LNCAP (cell line): ENCODE measurements around the gene GAS6.

Source experiments
- TF ChIP-seq, protein P1 (sequence below): fragments of 450-650 bp; IDR thresholded peaks from 2 replicates; pipeline ENCODE4 v1.5.1; 2017; ENCODE audit warnings: mild to moderate bottlenecking

GAS6 gene

DNA sequence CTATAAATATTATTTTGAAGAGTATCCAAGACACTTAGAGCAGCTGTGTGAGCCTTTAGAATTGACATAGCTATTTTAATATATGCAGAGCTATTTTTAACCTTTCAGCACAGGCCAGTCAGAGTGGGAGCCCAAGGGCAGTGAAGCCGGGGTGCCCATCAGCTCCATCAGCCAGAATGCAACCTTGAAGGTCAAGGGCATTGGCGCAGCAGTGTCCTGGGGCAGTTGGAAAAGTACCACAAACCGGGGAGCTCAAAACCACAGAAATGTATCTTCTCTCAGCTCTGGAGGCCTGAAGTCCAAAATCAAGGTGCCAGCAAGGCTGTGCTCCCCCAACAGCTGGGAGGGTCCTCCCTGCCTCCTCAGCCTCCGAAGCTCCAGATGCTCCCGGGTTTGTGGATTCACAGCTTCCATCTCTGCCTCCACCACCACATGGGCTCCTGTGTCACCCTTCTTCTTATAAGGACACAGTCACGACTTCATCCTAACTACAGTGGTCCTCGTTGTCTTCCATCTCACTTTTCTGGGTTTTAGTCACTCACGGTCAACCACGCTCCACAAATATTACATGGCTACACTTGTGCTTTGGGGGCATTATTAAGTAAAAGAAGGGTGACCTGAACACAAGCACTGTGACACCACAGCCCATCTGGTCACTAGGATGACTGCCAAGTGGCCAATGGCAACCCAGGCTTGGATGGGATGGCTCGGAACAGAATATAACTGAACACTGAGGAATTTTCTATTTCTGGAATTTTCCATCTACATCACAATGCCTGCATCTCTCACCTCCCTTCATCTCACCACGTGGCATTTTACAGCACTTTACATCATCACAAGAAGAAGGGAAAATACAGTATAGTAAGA is 15.9 kb upstream of the GAS6 start:
- TF ChIP-seq, protein P1, sequence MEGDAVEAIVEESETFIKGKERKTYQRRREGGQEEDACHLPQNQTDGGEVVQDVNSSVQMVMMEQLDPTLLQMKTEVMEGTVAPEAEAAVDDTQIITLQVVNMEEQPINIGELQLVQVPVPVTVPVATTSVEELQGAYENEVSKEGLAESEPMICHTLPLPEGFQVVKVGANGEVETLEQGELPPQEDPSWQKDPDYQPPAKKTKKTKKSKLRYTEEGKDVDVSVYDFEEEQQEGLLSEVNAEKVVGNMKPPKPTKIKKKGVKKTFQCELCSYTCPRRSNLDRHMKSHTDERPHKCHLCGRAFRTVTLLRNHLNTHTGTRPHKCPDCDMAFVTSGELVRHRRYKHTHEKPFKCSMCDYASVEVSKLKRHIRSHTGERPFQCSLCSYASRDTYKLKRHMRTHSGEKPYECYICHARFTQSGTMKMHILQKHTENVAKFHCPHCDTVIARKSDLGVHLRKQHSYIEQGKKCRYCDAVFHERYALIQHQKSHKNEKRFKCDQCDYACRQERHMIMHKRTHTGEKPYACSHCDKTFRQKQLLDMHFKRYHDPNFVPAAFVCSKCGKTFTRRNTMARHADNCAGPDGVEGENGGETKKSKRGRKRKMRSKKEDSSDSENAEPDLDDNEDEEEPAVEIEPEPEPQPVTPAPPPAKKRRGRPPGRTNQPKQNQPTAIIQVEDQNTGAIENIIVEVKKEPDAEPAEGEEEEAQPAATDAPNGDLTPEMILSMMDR = no peak

DNA sequence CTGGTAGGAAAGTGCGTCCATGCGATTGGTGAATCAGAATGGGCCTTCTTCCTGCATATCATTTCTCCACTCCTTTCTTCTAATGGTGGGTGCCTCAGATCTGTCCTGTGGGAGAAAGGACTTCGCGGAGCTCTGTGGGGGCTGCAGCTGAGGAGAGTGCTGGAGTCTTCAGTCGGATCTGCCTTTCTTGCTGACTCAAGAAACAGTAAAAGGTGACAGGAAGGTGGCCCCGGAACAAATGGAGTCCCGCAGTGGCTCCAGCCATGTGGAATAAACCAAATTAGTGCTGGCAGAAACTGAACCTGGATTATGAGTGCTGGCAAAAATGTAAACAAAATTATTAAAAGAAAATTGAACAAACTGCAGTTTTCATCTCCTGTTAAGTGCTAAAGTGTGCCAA is 15.1 kb upstream of the GAS6 start:
- TF ChIP-seq, protein P1 = no peak

DNA sequence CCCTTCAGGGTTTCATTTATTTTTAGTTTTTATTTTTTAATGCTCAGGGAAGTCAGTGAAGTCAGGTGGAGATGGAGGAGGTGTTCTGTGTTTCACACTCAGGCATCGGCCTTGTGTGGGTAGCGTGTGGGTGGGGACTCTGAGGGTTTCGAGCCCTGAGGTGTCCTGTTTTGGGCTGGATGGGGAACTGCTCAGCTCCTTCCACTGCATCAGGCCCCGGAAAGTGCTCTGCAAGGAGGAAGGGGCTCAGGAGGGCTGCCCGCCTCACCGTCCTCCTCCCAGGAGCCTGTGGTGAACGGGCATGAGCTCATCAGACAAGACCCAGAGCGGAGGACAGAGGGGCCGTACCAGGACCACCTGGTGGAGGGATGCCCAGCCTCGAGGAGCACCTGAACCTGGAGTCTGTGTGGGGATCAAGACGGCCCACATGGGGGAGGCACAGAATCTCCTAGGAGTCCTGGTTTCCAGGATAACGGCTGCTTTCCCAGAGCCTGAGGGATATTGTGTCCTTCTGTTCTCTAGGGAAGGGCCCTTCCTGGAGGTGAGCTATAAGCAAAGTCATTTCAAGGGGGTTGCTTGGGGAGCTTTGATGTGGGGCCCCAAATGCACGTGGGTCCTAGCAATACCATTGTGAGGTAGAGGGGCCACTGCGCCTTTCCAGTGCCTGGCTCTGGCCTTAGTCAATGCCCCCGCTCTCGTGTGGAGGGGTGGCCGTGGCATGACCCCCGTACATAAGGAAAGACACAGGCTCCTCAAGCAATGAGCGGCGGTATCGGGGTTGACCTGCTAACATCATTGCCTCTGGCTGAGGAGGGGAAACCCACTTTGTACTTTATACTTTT is 13.5 kb upstream of the GAS6 start:
- TF ChIP-seq, protein P1 = no peak

DNA sequence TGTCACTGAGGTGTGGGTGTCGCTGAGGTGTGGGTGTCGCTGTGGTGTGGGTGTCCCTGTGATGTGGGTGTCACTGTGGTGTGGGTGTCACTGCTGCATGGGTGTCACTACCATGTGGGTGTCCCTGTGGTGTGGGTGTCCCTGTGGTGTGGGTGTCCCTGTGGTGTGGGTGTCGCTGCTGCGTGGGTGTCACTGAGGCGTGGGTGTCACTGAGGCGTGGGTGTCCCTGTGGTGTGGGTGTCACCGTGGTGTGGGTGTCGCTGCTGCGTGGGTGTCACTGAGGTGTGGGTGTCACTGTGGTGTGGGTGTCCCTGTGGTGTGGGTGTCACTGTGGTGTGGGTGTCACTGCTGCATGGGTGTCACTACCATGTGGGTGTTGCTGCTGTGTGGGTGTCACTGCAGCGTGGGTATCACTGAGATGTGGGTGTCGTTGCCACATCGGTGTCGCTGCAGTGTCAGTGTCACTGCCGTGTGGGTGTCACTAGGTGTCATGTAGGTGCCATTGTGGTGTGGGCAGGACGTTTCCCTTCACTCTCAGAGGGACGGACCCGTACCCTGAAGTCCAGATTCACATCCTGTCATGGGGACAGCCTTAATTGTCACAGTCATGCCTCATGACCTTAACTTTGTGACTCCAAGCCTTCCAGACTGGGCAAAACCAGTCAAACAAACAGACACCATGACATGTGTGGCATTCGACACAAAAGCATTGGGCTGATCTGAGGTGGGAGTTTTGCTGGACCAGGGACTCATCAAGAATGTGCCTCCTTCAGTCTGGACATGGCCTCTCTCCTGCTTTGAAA is 12.7 kb upstream of the GAS6 start:
- TF ChIP-seq, protein P1 = no peak

DNA sequence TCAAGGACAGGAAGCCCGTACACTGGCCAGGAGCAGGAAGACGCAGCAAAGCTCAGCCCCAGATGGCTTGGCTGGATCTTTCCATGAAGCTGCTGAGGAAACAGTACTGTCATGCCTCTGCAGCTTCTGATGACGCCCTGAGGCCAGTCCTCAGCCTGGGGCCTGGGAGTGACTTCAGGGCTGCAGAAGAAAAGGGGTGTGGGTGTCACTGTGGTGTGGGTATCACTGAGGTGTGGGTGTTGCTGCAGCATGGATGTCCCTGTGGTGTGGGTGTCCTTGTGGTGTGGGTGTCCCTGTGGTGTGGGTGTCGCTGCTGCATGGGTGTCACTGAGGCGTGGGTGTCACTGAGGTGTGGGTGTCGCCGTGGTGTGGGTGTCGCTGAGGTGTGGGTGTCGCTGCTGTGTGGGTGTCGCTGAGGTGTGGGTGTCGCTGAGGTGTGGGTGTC is 12.0 kb upstream of the GAS6 start:
- TF ChIP-seq, protein P1 = no peak

DNA sequence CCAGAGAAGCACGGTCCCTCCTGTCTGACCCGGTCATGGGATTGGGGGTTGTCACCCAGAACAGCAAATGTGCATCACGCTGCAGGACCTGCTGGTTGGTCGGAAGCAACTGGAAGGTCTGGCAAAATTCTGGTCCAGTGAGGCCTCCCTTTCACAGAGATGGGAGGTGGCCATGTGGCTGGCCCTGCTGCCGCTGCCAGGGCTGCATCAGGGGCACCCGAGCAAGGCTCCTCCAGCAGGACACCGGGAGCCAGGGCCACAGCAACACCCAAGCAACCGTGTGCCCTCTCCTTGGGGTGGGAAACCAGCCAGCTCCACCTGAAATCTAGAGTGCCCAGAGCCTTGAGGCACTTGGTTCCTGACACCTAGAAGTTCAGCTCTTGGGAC is 11.5 kb upstream of the GAS6 start:
- TF ChIP-seq, protein P1 = no peak
